Measurements from ENCODE around the gene PRR18.

The PRR18 gene

GRCh38 chr6:166333172-166333995, 25.2 kb upstream of the PRR18 start:
- DNase-seq: no peak

GRCh38 chr6:166331503-166332415, 23.6 kb upstream of the PRR18 start:
- DNase-seq: no peak

- no peak for DNase-seq
Observed at GRCh38 chr6:166330612-166331011, 22.4 kb upstream of the PRR18 start.

- no peak for DNase-seq
Observed at GRCh38 chr6:166325383-166326042, 17.3 kb upstream of the PRR18 start.

GRCh38 chr6:166323395-166323794, 15.2 kb upstream of the PRR18 start:
- no peak for DNase-seq

DNA sequence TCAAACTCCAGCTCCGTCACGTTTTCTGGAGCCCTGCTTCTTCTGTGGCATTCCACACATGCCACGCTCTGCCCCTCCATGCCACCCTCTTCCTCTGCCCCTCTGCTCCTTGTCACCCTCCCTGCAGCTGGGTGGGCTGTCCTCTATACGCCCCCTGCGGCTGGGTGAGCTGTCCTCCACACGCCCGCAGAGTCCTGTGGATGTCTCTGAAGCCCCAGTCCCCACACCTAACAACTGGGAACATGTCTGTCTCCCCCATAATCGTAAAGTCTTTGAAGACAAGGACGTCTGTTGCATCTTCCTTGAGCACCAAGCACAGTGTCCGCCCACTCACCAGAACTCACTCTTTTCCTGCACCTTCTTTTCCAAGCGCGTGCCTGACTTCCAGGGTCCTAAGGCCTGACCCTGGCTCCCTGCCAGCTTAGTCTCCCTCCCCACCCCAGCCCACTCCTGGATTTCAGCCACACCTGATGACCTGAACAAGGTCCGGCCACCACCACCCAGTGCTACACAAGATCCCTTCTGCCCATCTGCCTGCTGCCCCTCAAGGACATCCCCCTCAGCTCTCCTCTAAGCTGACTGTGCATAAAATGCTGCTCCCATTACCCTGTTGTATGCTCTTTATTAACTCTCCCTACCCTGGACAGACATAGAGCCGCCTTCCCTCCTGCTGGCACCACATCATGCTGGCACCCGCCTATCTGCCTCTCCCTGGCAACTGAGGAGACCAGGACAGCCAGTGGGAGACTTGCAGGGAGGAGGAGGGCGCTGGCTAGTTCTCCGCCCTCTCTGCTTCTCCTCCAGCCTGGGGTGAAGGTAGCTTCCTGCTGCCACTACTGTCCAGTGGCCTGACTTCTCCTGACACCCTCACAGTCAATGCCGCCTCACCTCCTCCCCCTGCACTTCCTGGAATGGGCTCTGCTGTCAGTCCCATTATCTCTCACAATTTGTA, 10.7 kb upstream of the PRR18 start:
- peak; percentile 44 for DNase-seq

- peak; percentile 40 for DNase-seq
Observed at GRCh38 chr6:166318227-166318626, 10.0 kb upstream of the PRR18 start.

GRCh38 chr6:166317261-166318212, 9.3 kb upstream of the PRR18 start:
- peak; percentile 43 for DNase-seq

DNA sequence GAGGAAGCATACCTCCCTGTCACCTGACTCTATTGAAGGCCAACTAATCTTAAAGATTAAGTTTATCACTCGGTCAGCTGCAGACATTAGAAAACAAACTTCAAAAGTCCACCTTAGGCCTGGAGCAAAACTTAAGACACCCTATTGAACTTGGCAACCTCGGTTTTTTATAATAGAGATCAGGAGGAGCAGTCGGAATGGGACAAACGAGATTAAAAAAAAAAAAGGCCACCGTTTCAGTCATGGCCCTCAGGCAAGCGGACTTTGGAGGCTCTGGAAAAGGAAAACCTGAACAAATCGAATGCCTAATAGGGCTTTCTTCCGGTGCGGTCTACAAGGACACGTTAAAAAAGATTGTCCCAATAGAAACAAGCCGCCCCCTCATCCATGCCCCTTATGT, 7.2 kb upstream of the PRR18 start:
- peak; percentile 21 for DNase-seq

DNA sequence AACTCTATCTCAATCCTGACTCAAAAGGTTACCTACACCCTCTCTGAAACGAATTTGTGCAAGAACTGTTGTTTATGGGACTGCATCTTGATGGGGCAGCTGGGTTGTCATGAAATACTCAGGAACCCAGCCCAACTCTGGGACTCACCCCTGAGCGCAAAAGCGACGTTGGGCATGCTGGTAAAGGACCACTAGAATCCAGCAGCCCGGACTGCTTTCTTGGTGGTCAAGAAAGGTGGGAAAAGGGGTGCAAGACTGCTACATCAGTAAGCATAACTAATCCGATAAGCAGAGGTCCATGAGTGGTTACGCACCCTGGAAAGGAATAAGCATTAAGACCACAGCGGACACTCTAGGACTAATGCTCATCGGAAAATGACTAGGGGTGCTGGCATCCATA, 6.3 kb upstream of the PRR18 start:
- DNase-seq: peak; percentile 40

GRCh38 chr6:166313255-166314070, 5.3 kb upstream of the PRR18 start:
- peak; percentile 78 for DNase-seq

- DNase-seq: no peak
Observed at GRCh38 chr6:166312832-166313231, 4.6 kb upstream of the PRR18 start.

DNA sequence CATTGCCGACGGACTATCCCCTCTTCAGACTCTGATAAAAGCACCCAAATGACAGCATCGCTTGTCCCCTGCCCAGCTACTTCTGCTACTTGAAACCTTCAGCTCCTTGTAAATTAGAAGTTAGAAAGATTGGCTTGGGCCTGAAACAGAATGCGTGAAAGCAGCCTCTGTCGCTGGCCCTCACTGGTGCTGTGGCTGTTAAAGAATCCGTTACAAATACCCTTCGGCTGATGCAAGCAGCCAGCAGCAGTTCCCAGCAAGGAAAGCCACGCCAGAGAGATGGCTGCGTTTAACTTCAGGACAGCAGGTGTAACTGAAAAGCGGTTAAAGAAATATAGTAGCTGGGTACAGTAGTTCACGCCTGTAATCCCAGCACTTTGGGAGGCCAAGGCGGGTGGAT, 2.4 kb upstream of the PRR18 start:
- DNase-seq: peak; percentile 32

GRCh38 chr6:166309977-166310376, 1.8 kb upstream of the PRR18 start:
- peak; percentile 32 for DNase-seq

GRCh38 chr6:166308769-166309589, 787 bp upstream of the PRR18 start:
- DNase-seq: peak; percentile 51

- peak; percentile 69 for DNase-seq
Observed at GRCh38 chr6:166307082-166308032, 835 bp downstream of the PRR18 start.

DNA sequence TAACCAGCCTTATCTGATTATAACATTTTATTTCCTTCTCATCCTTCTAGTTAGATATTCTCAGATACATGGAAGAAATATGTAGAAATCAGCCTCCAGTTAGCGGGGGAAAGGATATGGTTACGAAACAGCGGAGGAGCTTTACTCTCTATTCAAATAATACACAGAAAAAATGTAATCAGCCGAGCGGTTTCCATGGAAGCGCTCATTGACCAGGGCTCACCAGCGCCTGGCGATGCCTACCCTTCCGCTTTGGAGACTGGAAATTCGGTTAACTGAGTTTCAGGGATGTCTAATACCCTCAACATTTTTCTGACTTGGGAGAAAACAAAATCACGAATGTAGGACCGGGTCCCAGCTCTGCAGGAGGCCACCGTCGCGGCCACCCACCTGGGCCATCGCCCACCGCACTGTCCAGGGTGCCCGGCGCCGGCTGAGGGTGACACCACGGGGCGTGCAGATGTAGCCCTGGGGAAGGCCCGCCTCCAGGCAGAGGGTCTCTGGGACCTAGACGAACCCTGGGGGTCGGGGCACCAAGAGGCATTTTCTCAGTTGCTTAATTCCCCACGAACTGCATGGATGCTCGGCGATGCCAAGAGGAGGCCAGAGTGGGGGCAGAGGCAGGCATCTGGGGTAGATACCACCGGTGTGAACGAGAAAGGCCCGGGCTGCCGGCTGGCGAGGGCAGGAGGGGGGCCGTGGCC, 1.7 kb downstream of the PRR18 start:
- DNase-seq: no peak
